Stimulated activated CD4-positive, alpha-beta T cell treated with anti-CD3 and anti-CD28 coated beads, Interleukin-4, amount 100 ng/mL, for 1 hour (primary cell): ENCODE data around the gene FAAP100.
"Not testable (repeated sequence)": the region's sequence is repeated elsewhere in the genome, so short reads cannot be mapped to it uniquely, and the experiment has no call there.

Experiments
- DNase-seq: peaks from one replicate; pipeline ENCODE4 v3.0.0-alpha.2; 2020

Gene FAAP100

GRCh38 chr17:81536299-81537290 lies 15.6 kb downstream of the FAAP100 start:
- no peak for DNase-seq

- DNase-seq, result no peak
These were observed 16.5 kb downstream of the FAAP100 start for GRCh38 chr17:81535480-81536298.

DNA sequence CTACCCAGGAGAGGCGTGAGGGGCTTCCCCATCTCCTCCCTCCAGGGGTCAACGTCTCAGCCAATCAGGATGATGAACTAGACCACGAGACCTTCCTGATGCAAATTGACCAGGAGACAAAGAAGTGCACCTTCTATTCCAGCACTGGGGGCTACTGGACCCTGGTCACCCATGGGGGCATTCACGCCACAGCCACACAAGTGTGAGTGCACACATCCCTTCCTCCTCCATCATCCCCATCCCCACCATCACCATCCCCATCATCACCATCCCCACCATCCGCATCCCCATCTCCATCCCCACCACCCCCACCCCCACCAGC lies 17.2 kb downstream of the FAAP100 start:
- DNase-seq, result no peak

GRCh38 chr17:81534157-81535006 lies 17.8 kb downstream of the FAAP100 start:
- DNase-seq, result no peak

GRCh38 chr17:81533339-81534141 lies 18.6 kb downstream of the FAAP100 start:
- no peak for DNase-seq

DNA sequence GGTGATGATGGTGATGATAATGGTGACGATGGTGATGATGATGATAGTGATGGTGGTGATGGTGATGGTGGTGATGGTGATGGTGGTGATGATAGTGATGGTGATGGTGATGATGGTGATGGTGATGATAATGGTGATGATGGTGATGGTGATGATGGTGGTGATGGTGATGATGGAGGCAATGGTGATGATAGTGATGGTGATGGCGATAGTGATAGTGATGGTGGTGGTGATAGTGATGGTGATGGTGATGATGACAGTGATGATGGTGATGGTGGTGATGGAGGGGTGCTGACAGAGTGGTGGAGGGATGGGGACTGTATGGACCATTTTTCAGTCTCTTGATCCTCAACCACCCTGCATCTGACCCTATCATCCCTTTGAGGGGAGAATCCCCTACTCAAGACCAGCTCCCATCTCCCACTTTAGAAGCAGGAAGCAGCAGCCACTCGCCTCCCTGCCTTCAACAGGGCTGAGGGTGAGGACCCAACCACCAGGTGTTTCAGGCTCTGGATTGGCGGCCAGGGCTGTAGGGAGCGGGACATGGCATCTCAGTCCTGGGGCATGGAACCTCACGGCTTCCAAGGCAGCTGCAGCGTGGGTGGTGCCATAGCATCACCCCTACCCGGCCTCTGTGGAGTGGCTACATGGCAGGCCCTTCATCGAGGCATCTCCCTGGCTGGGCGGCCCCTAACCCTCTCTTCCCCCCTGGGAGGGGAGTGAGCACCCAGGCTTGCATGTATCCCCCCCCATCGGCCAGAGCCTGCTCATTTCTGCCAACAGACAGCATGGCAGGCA lies 19.5 kb downstream of the FAAP100 start:
- DNase-seq, result no peak

GRCh38 chr17:81531998-81532404 lies 20.2 kb downstream of the FAAP100 start:
- not testable (repeated sequence) for DNase-seq

DNA sequence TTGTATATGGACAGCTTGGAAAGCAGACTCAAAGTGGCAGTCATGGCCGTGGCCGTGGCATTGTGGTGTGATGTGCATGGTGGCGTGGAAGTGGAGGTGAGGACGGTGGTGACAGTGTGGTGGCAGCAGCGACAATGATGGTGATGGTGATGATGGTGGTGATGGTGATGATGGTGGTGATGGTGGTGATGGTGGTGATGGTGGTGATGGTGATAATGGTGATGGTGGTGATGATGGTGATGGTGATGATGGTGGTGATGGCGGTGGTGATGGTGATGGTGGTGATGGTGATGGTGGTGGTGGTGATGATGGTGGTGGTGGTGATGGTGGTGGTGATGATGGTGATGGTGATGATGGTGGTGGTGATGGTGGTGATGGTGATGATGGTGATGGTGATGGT lies 21.1 kb downstream of the FAAP100 start:
- DNase-seq, result not testable (repeated sequence)

DNA sequence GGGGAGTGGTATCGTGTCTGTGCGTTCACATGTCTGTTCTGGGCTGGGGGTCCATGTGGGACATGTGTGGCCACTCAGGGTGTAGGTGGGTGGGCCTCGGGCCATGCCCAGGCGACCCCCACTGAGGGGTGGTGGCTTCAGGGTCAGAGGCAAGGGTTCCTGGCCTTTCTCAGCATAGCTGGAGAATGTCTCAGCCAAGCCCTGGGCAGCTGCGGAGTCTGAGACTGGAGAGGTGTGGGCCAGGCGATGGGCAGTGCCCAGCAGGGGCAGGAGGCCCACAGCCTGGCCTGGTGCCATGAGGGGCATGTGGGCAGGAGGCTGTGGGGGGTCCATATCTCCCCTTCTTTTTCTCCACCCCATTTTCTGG lies 22.7 kb downstream of the FAAP100 start:
- no peak for DNase-seq

- no peak for DNase-seq
These were observed 23.3 kb downstream of the FAAP100 start for GRCh38 chr17:81528651-81529436.

- DNase-seq, result no peak
These were observed 23.8 kb downstream of the FAAP100 start for GRCh38 chr17:81528384-81528650.

DNA sequence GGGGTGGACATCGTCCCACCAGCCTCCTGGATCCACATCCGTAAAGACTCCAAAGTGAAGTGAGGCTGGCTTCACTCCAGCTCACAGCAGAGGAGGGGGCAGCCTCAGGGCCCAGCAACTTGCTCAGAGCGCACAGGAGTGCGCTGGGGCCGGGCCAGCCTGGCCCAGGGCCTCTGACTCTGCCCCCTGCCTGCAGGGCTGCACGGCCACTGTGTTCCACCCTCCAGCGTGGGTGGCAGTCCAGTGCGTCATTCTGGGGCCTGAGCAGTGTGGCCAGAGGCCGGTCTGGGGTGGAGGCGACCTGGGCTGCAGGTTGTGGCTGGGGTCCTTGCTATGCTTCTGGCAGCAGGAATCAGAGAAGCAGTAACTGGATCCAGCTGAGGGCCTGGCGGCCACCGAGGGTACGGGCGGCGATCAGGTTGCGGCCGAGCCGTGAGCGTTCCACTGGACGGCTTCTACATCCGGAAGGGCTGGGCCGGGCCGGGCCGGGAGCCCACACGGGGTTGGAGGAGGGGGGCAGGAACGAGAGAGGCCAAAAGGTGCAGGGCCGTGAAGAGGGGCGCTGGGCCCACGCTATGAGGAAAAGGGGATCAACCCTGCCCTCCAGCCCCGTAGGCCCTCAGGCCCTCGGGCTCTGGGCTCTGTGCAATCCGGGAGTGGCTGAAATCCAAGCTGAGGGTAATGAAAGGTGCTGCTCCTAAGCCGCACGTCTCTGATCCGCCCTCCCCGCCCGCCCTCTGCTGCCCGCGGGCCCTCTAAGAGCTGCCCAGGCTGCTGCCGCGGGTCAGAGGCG lies 24.4 kb downstream of the FAAP100 start, which contains the start of gene FSCN2:
Gene FSCN2 (plus strand): TSS at position 787 of the 793 bp plus-strand sequence. CDS start 155 bp downstream, outside the sequence.
- no peak for DNase-seq

DNA sequence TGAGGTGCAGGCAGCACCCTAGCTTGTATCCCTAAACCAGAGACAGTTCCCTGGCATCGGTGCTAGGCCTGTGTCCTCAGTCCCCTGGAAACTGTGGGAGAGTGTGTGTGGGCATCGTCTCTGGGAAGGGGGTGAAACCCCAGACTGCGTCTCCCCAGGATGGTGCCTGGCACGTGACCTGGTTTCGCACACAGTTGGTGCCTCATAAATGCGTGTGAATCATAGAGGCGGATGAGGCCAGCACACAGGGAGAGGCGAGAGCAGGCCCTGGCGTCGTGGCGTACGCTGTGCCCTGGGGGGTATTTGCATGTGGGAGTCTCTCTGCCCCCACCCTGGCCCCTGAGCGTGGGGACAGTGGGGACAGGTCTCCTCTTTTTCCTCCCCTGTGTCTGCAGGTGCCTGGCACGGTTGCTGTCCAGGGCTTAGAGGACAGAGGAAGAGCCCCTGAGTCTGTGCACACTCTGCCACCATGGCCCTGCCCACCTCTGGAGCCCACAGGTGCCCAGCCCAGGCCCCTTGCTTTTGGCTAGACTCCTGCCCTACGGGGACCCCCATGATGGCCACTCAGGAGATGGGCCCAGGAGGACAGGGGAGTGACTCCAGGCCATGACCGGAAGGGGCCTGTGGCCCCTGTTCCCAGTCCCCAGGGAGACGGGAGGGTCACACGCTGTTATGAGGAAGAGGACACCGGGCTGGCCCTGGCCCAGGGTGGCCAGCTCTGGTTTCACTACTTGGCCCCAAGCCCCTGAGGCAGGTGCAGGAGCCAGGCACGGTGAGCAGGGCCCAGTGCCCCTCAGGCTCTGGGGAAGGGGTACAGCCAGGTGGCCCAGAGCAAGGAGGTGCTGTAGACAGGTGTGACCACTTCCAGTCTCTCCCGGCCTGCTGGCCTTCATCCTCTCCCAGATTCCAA lies 25.2 kb downstream of the FAAP100 start:
- no peak for DNase-seq

- no peak for DNase-seq
These were observed 27.3 kb downstream of the FAAP100 start for GRCh38 chr17:81524865-81525159.

GRCh38 chr17:81524039-81524864 lies 27.9 kb downstream of the FAAP100 start:
- no peak for DNase-seq

DNA sequence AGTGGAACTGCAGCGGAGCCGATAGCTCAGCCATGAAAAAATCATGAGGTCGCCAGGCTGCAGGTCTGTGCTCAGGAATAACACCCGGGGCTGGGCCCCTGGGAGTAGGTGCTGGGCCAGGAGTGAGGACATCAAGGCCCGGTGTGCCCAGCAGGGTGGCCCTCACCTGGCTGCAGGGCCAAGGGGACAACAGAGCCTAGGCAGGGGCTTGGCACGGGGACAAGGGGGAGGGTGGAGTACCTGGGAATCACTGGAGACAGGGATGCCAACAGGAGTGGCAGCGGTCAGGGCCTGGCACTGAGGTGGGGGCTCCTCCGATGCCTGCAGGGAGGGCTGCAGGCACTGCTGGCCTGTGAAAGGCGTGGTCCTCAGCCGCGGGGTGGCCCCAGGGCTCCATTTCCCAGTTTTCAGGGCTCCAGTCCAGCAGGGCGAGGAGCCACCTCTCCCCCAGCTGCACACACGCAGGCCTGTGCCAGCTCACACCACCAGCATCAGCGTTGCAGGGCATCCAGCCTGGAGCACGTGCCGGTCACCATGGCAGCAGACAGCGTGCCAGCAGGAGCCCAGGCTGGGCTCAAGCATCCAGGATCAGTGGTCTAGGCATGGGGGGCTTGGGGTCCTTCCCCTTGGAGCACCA lies 28.6 kb downstream of the FAAP100 start:
- no peak for DNase-seq
